DND-41 (cell line): Measurements from ENCODE around the gene HTT.

Source experiments
- CTCF ChIP-seq: IDR thresholded peaks from 2 replicates; pipeline ENCODE4 v1.5.1; 2012; ENCODE audit warnings: borderline replicate concordance, low read length, moderate library complexity, mild to moderate bottlenecking; ENCODE audit not compliant: poor library complexity, severe bottlenecking; ENCODE audit errors: extremely low read depth
- EZH2 ChIP-seq: IDR thresholded peaks from 3 replicates; pipeline ENCODE4 v1.6.1; 2012; ENCODE audit warnings: borderline replicate concordance, low read depth, mild to moderate bottlenecking, moderate library complexity, low read length, inconsistent platforms; ENCODE audit not compliant: severe bottlenecking

GRCh38 chr4:3212391-3213105 lies 138.1 kb downstream of the HTT start:
- no peak for TF ChIP-seq CTCF
- TF ChIP-seq EZH2 = no peak
